Left lung (tissue), 14 donors: ENCODE results near the gene ANAPC7. TPM values are rescaled to one million over a fixed set of nuclear protein-coding genes. Genes with fewer than 3 reads are reported as not detected.

Experiments
- ATAC-seq: fragments of 200-7000 bp; cut with Tn5 transposase; one replicate; pipeline ENCODE4 v1.9.1; 2020; ENCODE audit warnings: moderate library complexity
- DNase-seq, 4 donors: peaks; one replicate each; pipeline ENCODE4 v3.0.0-alpha.2; 2013 to 2020
- H3K27ac ChIP-seq, 2 donors: fragments of 200-600 bp; sonication (generic) in 1 of 2; one replicate each; pipeline versions ENCODE4 v1.5.0 to v1.8.0; 2020 to 2021
- H3K27me3 ChIP-seq, 2 donors: fragments of 200-600 bp; sonication (generic) in 1 of 2; one replicate each; pipeline versions ENCODE4 v1.5.0 to v1.8.0; 2020 to 2021
- H3K36me3 ChIP-seq, 2 donors: fragments of 200-600 bp; sonication (generic) in 1 of 2; one replicate each; pipeline versions ENCODE4 v1.5.0 to v1.8.0; 2020 to 2021
- H3K4me1 ChIP-seq, 2 donors: fragments of 200-600 bp; one replicate each; pipeline ENCODE4 v1.8.0; 2021
- H3K4me3 ChIP-seq, 2 donors: fragments of 200-600 bp; sonication (generic) in 1 of 2; one replicate each; pipeline versions ENCODE4 v1.5.0 to v1.8.0; 2020 to 2021; ENCODE audit warnings: mild to moderate bottlenecking in 1 of 2
- H3K9me3 ChIP-seq, 2 donors: fragments of 200-600 bp; sonication (generic) in 1 of 2; one replicate each; pipeline versions ENCODE4 v1.5.0 to v1.8.0; 2020 to 2021
- intact Hi-C, 2 donors: fragments of 100-400 bp; cut with DNase I; formaldehyde crosslinking; loops; one replicate each; pipeline versions ENCODE4 v1.11.2 to v1.14.2; 2022
- long read RNA-seq, 12 donors: library from polyadenylated mRNA in 2 of 12; unstranded in 2 of 12; transcript quantifications; one replicate each; pipeline ENCODE4 v2.0.0 and lab custom pipeline, GENCODE V29; 2019 to 2026
- polyA plus RNA-seq, 6 donors: library from polyadenylated mRNA; unstranded; fragments of 120-200 nt; gene quantifications; one replicate each; pipeline ENCODE4 v1.2.1, GENCODE V29; 2013; ENCODE audit not compliant: insufficient read length in 6 of 6
- total RNA-seq, 2 donors: library from RNA; stranded (reverse); fragmentation: NEBNext Ultra II Directional; extraction: Animal tissue kit (Norgen Biotek cat#: 25700); gene quantifications; one replicate each; pipeline ENCODE4 v1.2.1, GENCODE V29; 2021
- TF ChIP-seq, protein P1 (sequence below), 2 donors: fragments of 200-600 bp; sonication (generic) in 1 of 2; IDR thresholded peaks; one replicate each; pipeline versions ENCODE4 v1.5.0 to v1.8.0; 2021; ENCODE audit warnings: antibody characterized with exemption in 2 of 2
- donor health status: DM: no; HTN: yes; CAD: no.
- donor health status: DM: no; HTN: no; CAD: no.

Gene ANAPC7, protein sequence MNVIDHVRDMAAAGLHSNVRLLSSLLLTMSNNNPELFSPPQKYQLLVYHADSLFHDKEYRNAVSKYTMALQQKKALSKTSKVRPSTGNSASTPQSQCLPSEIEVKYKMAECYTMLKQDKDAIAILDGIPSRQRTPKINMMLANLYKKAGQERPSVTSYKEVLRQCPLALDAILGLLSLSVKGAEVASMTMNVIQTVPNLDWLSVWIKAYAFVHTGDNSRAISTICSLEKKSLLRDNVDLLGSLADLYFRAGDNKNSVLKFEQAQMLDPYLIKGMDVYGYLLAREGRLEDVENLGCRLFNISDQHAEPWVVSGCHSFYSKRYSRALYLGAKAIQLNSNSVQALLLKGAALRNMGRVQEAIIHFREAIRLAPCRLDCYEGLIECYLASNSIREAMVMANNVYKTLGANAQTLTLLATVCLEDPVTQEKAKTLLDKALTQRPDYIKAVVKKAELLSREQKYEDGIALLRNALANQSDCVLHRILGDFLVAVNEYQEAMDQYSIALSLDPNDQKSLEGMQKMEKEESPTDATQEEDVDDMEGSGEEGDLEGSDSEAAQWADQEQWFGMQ
- total RNA-seq: 10 to 100 TPM; 48.6 to 49.8 TPM
- polyA plus RNA-seq: 10 to 100 TPM; 72.5 to 94.6 (median 88.1) TPM
- long read RNA-seq, donor 1, transcript ANAPC7-201 (10 exons, 2,200 nt): major isoform, 5 of 22 reads
- long read RNA-seq, donor 1, transcript ANAPC7-203 (11 exons, 3,045 nt): major isoform, 5 of 22 reads
- long read RNA-seq, donor 1, partial matches to known transcripts: 8 of 22 reads
- long read RNA-seq, donor 1, other reads (novel, unspliced or antisense): 0 of 22 reads
- long read RNA-seq, donor 2, partial matches to known transcripts: 0 of 6 reads
- long read RNA-seq, donor 2, other reads (novel, unspliced or antisense): 0 of 6 reads
- long read RNA-seq, donor 3, transcript ANAPC7-201 (10 exons, 2,200 nt): major isoform, 5 of 10 reads
- long read RNA-seq, donor 3, partial matches to known transcripts: 0 of 10 reads
- long read RNA-seq, donor 3, other reads (novel, unspliced or antisense): 0 of 10 reads
- long read RNA-seq, donor 4, transcript ANAPC7-203 (11 exons, 3,045 nt): major isoform, 6 of 11 reads
- long read RNA-seq, donor 4, partial matches to known transcripts: 1 of 11 reads
- long read RNA-seq, donor 4, other reads (novel, unspliced or antisense): 3 of 11 reads
- long read RNA-seq, donor 5, partial matches to known transcripts: 5 of 12 reads
- long read RNA-seq, donor 5, other reads (novel, unspliced or antisense): 0 of 12 reads
- long read RNA-seq, donor 6, partial matches to known transcripts: 0 of 8 reads
- long read RNA-seq, donor 6, other reads (novel, unspliced or antisense): 0 of 8 reads
- long read RNA-seq, donor 7, partial matches to known transcripts: 0 of 6 reads
- long read RNA-seq, donor 7, other reads (novel, unspliced or antisense): 0 of 6 reads
- long read RNA-seq, donor 8, partial matches to known transcripts: 0 of 8 reads
- long read RNA-seq, donor 8, other reads (novel, unspliced or antisense): 0 of 8 reads
- long read RNA-seq, donor 9: 0 reads
- long read RNA-seq, donor 10, partial matches to known transcripts: 2 of 7 reads
- long read RNA-seq, donor 10, other reads (novel, unspliced or antisense): 1 of 7 reads
- long read RNA-seq, donor 11, transcript ANAPC7-203 (11 exons, 3,045 nt): major isoform, 6 of 7 reads
- long read RNA-seq, donor 11, partial matches to known transcripts: 0 of 7 reads
- long read RNA-seq, donor 11, other reads (novel, unspliced or antisense): 0 of 7 reads
- long read RNA-seq, donor 12, partial matches to known transcripts: 0 of 5 reads
- long read RNA-seq, donor 12, other reads (novel, unspliced or antisense): 0 of 5 reads

DNA sequence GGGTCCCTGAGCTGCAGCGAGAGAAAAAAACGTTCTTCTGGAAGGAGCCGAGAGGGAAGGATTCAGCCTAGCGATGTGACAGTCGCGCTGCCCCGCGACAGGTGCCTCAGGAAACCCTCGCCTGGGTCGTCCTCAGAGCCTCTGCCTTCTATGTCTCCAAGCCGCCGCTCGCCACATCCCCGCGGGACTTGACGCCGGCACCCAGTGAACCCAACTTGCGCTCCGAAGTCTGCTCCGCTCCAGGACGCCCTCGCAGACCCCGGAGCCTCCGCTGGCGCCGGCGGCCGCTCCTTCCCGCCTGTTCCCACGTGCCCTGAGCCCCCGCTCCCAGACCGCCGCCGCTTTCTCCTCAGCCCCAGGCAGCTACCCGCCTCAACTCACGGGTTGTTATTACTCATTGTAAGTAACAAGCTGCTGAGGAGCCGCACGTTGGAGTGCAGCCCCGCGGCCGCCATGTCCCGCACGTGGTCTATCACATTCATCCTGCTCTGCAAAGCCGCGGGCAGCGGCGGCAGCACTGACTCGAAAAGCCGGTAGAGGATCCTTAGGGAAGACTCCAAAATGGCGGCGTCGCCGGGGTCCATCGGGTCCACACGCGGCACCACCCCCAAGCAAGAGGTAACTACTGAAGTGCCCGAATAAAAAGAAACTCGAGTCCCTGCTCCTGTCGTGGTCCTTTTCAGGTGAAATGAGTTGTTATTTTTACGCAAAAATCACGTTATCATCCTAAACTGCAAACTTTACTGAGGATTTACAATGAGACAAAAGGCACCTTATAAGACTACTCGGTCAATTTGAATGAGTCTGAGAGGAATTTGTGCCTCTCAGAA, at the start of gene ANAPC7:
TSS of gene ANAPC7 (minus strand) at position 563 of the 830 bp plus-strand sequence. CDS start at position 482, 81 bp downstream.
- H3K27ac ChIP-seq: peak within 1 kb of the TSS; percentile 94 to 96
- peak; percentile 99 for ATAC-seq
- no peaks in the 10 kb centered on the region for H3K27me3 ChIP-seq
- H3K4me3 ChIP-seq: peak within 1 kb of the TSS; percentile 98 to 100
- peak; percentile 85 to 97 (median 92) for DNase-seq
- TF ChIP-seq, protein P1, sequence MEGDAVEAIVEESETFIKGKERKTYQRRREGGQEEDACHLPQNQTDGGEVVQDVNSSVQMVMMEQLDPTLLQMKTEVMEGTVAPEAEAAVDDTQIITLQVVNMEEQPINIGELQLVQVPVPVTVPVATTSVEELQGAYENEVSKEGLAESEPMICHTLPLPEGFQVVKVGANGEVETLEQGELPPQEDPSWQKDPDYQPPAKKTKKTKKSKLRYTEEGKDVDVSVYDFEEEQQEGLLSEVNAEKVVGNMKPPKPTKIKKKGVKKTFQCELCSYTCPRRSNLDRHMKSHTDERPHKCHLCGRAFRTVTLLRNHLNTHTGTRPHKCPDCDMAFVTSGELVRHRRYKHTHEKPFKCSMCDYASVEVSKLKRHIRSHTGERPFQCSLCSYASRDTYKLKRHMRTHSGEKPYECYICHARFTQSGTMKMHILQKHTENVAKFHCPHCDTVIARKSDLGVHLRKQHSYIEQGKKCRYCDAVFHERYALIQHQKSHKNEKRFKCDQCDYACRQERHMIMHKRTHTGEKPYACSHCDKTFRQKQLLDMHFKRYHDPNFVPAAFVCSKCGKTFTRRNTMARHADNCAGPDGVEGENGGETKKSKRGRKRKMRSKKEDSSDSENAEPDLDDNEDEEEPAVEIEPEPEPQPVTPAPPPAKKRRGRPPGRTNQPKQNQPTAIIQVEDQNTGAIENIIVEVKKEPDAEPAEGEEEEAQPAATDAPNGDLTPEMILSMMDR (IDR thresholded peaks at IDR 0.05): no peak
- H3K36me3 ChIP-seq: peaks cover 0 to 27% of the 10 kb centered on the region in 2 donors
- H3K9me3 ChIP-seq: no peaks in the 10 kb centered on the region
- peaks cover 4 to 14% of the 10 kb centered on the region in 2 donors for H3K4me1 ChIP-seq
- intact Hi-C loops: no loop called here

DNA sequence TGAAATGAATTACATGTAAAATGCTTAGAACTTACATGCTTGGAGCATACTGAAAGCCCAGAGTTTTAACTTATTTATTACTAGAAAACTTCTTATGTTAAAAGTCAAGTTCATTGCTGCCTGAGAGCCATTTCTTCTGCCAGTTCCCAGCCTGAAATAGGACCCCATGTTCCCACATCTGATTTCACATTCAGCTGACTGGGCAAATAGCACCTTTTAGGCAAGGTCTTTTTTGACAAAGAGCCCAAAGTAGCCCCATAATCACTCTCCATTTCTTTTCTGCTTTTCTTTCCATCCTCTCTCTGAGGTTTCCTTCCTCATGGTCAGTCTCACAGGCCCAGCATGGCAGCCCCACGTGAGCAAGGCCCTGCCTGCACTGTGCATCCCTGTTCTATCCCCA, 47.8 kb upstream of the ANAPC7 start:
- no peak for ATAC-seq
- DNase-seq: no peak
- Histone ChIP-seq H3K27me3 (no peaks in the 10 kb centered on the region), H3K4me3 (no peak overlapping the region), H3K36me3 (peaks cover 0 to 44% of the 10 kb centered on the region in 2 donors), H3K4me1 (peaks cover 4 to 53% of the 10 kb centered on the region in 2 donors), H3K9me3 (no peaks in the 10 kb centered on the region), H3K27ac (peak overlapping the region in 1 of 2 donors; percentile 98)
- intact Hi-C loops: no loop called here
- TF ChIP-seq, protein P1 (IDR thresholded peaks at IDR 0.05): no peak

DNA sequence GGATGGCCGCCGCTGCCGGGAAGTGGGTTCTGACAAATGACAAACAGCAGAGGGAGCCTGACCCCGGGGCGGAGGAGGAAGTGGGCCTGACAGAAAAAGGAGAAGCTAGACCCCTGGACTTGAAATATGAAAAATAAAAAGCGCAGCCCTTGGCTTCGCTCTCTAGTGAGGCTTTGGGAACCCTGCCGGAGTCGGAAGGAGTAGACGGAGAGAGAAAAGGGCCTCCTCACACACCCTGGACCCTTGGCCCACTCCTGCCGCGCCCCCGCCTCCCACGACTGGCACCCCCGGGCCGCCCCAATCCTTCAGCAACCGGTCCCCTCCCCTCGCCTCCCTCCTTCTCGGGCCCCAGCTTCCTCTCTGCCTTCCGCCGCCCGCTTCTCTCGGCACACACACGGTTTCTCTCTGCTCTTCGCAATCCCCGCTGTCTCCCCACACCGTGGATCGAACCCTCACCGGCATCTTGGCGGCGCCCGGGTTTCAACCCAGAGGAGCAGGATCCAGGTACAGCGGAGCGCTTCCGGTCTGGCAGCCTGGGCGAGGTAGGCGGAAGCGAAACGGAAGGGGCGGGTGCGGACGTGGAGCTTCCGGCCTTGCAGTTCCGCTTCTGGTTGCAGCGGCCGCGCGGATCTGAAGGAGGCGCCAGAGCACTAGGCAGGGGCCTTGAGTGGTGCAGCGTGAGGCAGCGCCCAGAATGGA, 46.4 kb upstream of the ANAPC7 start, which contains the start of gene ARPC3:
TSS of gene ARPC3 (minus strand) at position 539 of the 699 bp plus-strand sequence. CDS start at position 462, 77 bp downstream.
- Histone ChIP-seq H3K9me3 (no peaks in the 10 kb centered on the region), H3K36me3 (peaks cover 0 to 49% of the 10 kb centered on the region in 2 donors), H3K4me3 (peak within 1 kb of the TSS; percentile 74 to 77), H3K27ac (peak within 1 kb of the TSS; percentile 93 to 98), H3K27me3 (no peaks in the 10 kb centered on the region), H3K4me1 (peaks cover 4 to 52% of the 10 kb centered on the region in 2 donors)
- peak; percentile 99 for ATAC-seq
- intact Hi-C loops: no loop called here
- DNase-seq: peak; percentile 91 to 98 (median 96)
- TF ChIP-seq, protein P1 (IDR thresholded peaks at IDR 0.05): peak; percentile 72 to 74
